Chondrocyte (in vitro differentiated cells): ENCODE measurements around the gene UBAP2L. TPM values are rescaled to one million over a fixed set of nuclear protein-coding genes. Genes with fewer than 3 reads are reported as not detected.
"Not testable (repeated sequence)": the region's sequence is repeated elsewhere in the genome, so short reads cannot be mapped to it uniquely, and the experiment has no call there.

ENCODE experiments used
- DNase-seq: peaks from one replicate; pipeline ENCODE4 v3.0.0; 2021; ENCODE audit warnings: mixed read lengths, low spot score
- H3K27ac Mint-ChIP-seq: one replicate; pipeline ENCODE4 v1.8.0; 2021; ENCODE audit warnings: mild to moderate bottlenecking, moderate library complexity, mixed read lengths; ENCODE audit not compliant: unreplicated experiment
- H3K27me3 Mint-ChIP-seq: 2 replicates; pipeline ENCODE4 v1.8.0; 2021; ENCODE audit warnings: low read depth, mixed read lengths
- H3K36me3 Mint-ChIP-seq: 2 replicates; pipeline ENCODE4 v1.8.0; 2021; ENCODE audit warnings: low read depth, mixed read lengths
- H3K4me1 Mint-ChIP-seq: 2 replicates; pipeline ENCODE4 v1.8.0; 2021; ENCODE audit warnings: low read depth, mild to moderate bottlenecking, mixed read lengths
- H3K4me3 Mint-ChIP-seq: one replicate; pipeline ENCODE4 v1.8.0; 2021; ENCODE audit warnings: mild to moderate bottlenecking, moderate library complexity, mixed read lengths; ENCODE audit not compliant: unreplicated experiment
- H3K9me3 Mint-ChIP-seq: 2 replicates; pipeline ENCODE4 v1.8.0; 2021; ENCODE audit warnings: low read depth, mixed read lengths
- total RNA-seq: library from RNA; stranded (reverse); gene quantifications from 3 replicates; pipeline ENCODE4 v1.2.1, GENCODE V29; 2021
- TF ChIP-seq, protein P1 (sequence below): fragments of 200-600 bp; sonication (generic); IDR thresholded peaks from 2 replicates; pipeline ENCODE4 v1.5.0; 2021; ENCODE audit warnings: antibody characterized with exemption, mild to moderate bottlenecking, moderate library complexity

Gene UBAP2L
- total RNA-seq, 1 donor from 2014 or later, result 186 TPM

DNA sequence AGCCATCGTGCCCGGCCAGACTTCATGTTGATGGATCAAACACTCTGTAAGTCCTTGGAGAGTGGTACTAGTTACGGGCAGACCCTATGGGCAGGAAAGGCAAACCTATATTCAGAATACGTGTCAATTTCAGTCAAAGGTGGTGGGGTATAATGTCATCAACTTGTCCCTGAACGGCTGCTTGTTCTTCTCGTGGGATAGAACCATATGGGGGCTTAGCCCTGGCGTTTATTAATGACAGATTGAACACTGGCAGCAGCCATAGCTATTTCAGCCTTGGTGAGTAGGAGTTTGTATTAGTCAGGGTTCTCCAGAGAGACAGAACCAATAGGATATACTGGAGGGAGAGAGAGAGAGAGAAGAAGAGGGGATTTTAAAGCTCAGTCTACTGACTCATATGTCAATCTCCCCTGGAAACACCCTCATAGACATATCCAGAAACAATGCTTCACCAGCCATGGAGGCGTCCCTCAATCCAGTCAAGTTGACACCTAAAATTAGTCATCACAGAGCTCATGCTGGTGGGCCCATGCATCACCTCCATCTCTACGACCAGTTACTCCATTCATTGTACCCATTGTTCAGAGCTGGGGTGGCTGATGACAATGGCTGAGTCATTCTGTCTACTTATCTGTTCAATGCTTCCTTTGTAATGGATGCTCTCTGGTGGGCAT is 84.0 kb downstream of the UBAP2L start:
- no peak for DNase-seq
- no peak overlapping the region for H3K27ac Mint-ChIP-seq
- no peaks in the 10 kb centered on the region for H3K36me3 Mint-ChIP-seq
- no peaks in the 10 kb centered on the region for H3K9me3 Mint-ChIP-seq
- H3K27me3 Mint-ChIP-seq, result no peaks in the 10 kb centered on the region
- TF ChIP-seq, protein P1, sequence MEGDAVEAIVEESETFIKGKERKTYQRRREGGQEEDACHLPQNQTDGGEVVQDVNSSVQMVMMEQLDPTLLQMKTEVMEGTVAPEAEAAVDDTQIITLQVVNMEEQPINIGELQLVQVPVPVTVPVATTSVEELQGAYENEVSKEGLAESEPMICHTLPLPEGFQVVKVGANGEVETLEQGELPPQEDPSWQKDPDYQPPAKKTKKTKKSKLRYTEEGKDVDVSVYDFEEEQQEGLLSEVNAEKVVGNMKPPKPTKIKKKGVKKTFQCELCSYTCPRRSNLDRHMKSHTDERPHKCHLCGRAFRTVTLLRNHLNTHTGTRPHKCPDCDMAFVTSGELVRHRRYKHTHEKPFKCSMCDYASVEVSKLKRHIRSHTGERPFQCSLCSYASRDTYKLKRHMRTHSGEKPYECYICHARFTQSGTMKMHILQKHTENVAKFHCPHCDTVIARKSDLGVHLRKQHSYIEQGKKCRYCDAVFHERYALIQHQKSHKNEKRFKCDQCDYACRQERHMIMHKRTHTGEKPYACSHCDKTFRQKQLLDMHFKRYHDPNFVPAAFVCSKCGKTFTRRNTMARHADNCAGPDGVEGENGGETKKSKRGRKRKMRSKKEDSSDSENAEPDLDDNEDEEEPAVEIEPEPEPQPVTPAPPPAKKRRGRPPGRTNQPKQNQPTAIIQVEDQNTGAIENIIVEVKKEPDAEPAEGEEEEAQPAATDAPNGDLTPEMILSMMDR, result no peak
- no peak overlapping the region for H3K4me3 Mint-ChIP-seq
- H3K4me1 Mint-ChIP-seq, result peaks cover 2% of the 10 kb centered on the region

DNA sequence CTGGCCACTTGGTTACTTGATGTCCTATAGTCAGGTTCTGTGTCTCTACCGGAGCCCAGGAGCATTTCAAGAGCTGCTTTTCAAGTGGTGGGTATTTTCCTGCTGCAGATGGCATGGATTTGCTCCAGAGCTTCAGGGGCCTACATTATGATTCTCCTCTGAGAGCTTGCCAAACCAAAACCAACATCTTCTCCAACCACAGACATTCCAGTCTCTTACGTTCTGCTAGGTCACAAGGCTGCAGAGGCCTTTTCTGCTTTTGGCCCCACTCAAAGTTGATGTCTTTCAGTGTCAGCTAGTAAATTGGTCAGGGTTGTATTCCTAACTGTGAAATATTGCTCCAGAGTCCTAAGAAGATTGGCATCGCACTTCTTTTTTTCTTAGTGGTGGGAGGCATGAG is 85.4 kb downstream of the UBAP2L start:
- H3K27ac Mint-ChIP-seq, result no peak overlapping the region

DNA sequence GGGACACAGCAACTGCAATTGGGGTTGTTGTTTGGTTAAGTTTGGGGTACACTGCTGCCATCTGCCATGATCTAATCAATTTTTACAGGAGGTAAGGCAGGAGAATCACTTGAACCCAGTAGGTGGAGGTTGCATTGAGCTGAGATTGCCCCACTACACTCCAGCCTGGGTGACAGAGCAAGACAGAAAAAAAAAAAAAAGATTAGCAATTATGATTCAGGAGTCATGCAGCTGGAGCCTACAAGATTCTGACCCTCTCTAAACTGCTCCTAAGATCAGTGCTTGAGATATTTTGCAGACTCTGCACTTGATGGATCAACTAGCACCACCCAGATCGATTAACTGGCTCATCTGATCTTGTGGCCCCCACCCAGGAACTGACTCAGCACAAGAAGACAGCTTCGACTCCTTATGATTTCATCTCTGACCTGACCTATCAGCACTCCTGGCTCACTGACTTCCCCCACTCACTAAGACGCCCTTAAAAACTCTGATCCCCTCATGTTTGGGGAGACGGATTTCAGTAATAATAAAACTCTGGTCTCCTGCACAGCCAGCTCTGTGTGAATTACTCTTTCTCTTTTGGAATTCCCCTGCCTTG is 87.0 kb downstream of the UBAP2L start:
- not testable (repeated sequence) for H3K27ac Mint-ChIP-seq, H3K27me3 Mint-ChIP-seq, H3K4me3 Mint-ChIP-seq, H3K4me1 Mint-ChIP-seq, H3K36me3 Mint-ChIP-seq, H3K9me3 Mint-ChIP-seq, DNase-seq

More for the DNA sequence above, 85.4 kb downstream of the UBAP2L start:
- Mint-ChIP-seq H3K36me3 (no peaks in the 10 kb centered on the region), H3K9me3 (no peaks in the 10 kb centered on the region), H3K4me1 (peaks cover 2% of the 10 kb centered on the region), H3K4me3 (no peak overlapping the region), H3K27me3 (no peaks in the 10 kb centered on the region)
- no peak for DNase-seq
- TF ChIP-seq, protein P1, result no peak

DNA sequence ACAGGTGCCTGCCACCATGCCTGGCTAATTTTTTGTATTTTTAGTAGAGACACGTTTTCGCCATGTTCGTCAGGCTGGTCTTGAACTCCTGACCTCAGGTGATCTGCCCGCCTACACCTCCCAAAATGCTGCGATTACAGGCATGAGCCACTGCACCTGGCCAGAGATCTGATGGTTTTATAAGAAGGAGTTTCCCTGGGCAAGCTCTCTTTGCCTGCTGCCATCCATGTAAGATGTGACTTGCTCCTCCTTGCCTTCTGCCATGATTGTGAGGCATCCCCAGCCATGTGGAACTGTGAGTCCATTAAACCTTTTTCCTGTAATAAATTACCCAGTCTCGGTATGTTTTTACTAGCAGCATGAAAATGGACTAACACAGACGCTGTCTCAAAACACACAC is 88.4 kb downstream of the UBAP2L start:
- not testable (repeated sequence) for DNase-seq, H3K36me3 Mint-ChIP-seq, H3K4me1 Mint-ChIP-seq, H3K27ac Mint-ChIP-seq, H3K9me3 Mint-ChIP-seq, H3K4me3 Mint-ChIP-seq
- peaks cover 13% of the 10 kb centered on the region for H3K27me3 Mint-ChIP-seq

DNA sequence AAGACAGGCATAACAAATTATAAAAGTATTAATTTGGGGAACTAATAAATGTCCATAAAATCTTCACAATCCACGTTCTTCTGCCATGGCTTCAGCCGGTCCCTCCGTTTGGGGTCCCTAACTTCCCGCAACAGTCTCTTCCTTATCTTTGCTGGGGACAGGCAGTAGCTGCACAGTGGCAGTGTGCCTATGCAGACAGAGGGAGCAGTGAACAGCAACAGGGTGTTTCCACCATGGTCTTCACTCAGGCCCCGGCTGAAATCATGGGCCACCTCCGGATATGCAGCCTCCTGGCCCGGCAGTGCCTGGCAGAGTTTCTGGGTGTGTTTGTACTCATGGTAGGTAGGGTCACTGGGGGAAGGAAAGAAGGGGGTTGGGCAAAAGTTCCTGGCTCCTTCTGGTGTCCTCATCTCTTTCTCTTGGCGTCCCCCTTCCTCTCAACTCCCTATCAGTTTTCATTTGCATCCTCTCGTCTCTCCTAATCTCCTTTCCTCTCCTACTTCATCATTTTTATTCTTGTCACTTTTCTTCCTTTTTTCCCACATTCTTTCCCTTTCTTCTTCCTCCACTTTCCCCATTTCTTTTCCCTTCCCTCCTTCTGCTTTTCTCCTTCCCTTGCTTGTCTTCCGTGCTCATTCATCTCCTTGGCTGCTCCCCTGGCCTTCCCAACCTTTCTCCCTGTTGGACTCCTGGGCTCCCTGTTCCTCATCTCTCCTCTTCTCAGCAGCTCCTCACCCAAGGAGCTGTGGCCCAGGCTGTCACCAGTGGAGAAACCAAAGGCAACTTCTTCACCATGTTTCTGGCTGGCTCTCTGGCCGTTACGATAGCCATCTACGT is 91.7 kb downstream of the UBAP2L start:
- not testable (repeated sequence) for H3K4me1 Mint-ChIP-seq, H3K4me3 Mint-ChIP-seq, H3K36me3 Mint-ChIP-seq, H3K9me3 Mint-ChIP-seq, H3K27ac Mint-ChIP-seq, DNase-seq
- peaks cover 17% of the 10 kb centered on the region for H3K27me3 Mint-ChIP-seq

DNA sequence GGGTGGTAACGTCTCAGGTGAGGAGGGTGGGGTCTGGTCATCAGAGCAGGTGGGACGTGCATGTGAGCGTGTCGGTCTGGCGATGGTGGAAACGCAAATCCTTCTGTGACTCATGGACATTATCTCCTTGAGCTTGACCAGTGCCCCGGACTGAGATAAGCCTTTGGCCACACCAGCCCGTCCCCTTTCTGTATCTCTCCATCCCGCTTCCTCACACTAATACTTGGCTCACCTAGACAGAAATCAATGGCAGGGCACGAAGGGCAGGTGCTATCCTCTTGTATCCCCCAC is 92.3 kb downstream of the UBAP2L start:
- H3K27ac Mint-ChIP-seq, result no peak overlapping the region
- peaks cover 23% of the 10 kb centered on the region for H3K27me3 Mint-ChIP-seq
- no peaks in the 10 kb centered on the region for H3K4me1 Mint-ChIP-seq
- H3K9me3 Mint-ChIP-seq, result no peaks in the 10 kb centered on the region
- no peaks in the 10 kb centered on the region for H3K36me3 Mint-ChIP-seq
- TF ChIP-seq, protein P1, result no peak
- no peak for DNase-seq
- no peak overlapping the region for H3K4me3 Mint-ChIP-seq

DNA sequence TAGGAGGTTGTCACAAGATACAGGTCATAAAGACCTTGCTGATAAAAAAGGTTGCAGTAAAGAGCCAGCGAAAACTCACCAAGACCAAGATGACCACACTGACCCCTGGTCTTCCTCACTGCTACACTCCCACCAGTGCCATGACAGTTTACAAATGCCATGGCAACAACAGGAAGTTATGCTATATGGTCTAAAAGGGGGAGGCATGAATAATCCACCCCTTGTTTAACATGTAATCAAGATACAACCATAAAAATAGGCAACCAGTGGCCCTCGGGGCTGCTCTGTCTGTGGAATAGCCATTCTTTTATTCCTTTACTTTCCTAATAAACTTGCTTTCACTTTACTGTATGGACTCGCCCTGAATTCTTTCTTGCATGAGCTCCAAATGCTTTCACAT is 93.5 kb downstream of the UBAP2L start:
- H3K4me1 Mint-ChIP-seq, H3K9me3 Mint-ChIP-seq, H3K36me3 Mint-ChIP-seq, DNase-seq, H3K27ac Mint-ChIP-seq, H3K4me3 Mint-ChIP-seq: not testable (repeated sequence)
- peaks cover 26% of the 10 kb centered on the region for H3K27me3 Mint-ChIP-seq
